Pancreas (tissue), 10 donors: ENCODE results near the gene CPLX1. TPM values are rescaled to one million over a fixed set of nuclear protein-coding genes. Genes with fewer than 3 reads are reported as not detected.
"Not testable (repeated sequence)": the region's sequence is repeated elsewhere in the genome, so short reads cannot be mapped to it uniquely, and the experiment has no call there.

Source experiments
- ATAC-seq, 4 donors: fragments of 200-7000 bp; cut with Tn5 transposase; one replicate each; pipeline versions ENCODE4 v1.8.0 to v1.9.1; 2020; ENCODE audit warnings: mild to moderate bottlenecking in 4 of 4, moderate library complexity in 4 of 4
- DNase-seq, 6 donors: peaks; one replicate each; pipeline ENCODE4 v3.0.0-alpha.2; 2020
- FAIRE-seq: peaks from 2 replicates; lab custom pipeline; 2012; peaks lifted over from hg19 to GRCh38; lab: Jason Lieb, UNC
- H3K27ac ChIP-seq, 4 donors: fragments of 200-600 bp; sonication (generic); 1 replicate in 3 of 4; 2 replicates in 1 of 4; pipeline versions ENCODE4 v1.5.0 to v1.8.0; 2020
- H3K27me3 ChIP-seq, 4 donors: fragments of 200-600 bp; one replicate each; pipeline ENCODE4 v1.8.0; 2021
- H3K36me3 ChIP-seq, 3 donors: fragments of 200-600 bp; sonication (generic) in 1 of 3; one replicate each; pipeline versions ENCODE4 v1.5.0 to v1.8.0; 2020 to 2021
- H3K4me1 ChIP-seq, 3 donors: fragments of 200-600 bp; one replicate each; pipeline ENCODE4 v1.8.0; 2021
- H3K4me3 ChIP-seq, 4 donors: fragments of 200-600 bp; sonication (generic) in 2 of 4; one replicate each; pipeline versions ENCODE4 v1.5.0 to v1.8.0; 2020 to 2021
- H3K9me3 ChIP-seq, 4 donors: fragments of 200-600 bp; one replicate each; pipeline ENCODE4 v1.8.0; 2021
- WGBS, 2 donors: extraction: QIAGEN DNeasy Blood & Tissue Kit; methylation state at CpG; one replicate each; pipeline ENCODE4 v1.1.7; 2013; 5-methylcytosine and 5-hydroxymethylcytosine counted together
- intact Hi-C, 3 donors: fragments of 100-400 bp; cut with DNase I; formaldehyde crosslinking; loops; one replicate each; pipeline versions ENCODE4 v1.11.1 to v1.14.2; 2022
- polyA plus RNA-seq, 2 donors: library from polyadenylated mRNA; stranded (reverse); fragments of 200-250 nt; gene quantifications; one replicate each; pipeline ENCODE4 v1.2.3, GENCODE V29; 2013
- total RNA-seq, 6 donors: library from RNA; stranded (reverse); fragmentation: NEBNext Ultra II Directional in 4 of 6; extraction: Animal tissue kit (Norgen Biotek cat#: 25700) in 4 of 6; gene quantifications; one replicate each; pipeline versions ENCODE4 v1.2.1 to v1.2.4, GENCODE V29; 2021 to 2023
- TF ChIP-seq, protein P1 (sequence below), 4 donors: fragments of 200-600 bp; sonication (generic) in 3 of 4; IDR thresholded peaks; one replicate each; pipeline versions ENCODE4 v1.5.0 to v1.8.0; 2021; ENCODE audit warnings: antibody characterized with exemption in 4 of 4
- donor health status: healthy with polysubstance abuse.
- donor health status: DM: no; HTN: no; CAD: no; lungs with moderate emphysema.
- donor health status: DM: no; HTN: no; CAD: no.
- donor health status: control.
- donor health status: control.
- donor health status: Bipolar disorder and iron deficiency.
- donor health status: DM: yes; HTN: yes; CAD: no.
- donor health status: DM: no; HTN: no; CAD: no.
- donor health status: DM: no; HTN: no; CAD: no.
- donor health status: DM: yes; HTN: yes; CAD: no.

CPLX1 gene
- total and polyA plus RNA-seq, 8 donors = 0.51 to 7.7 (median 1.4) TPM

DNA sequence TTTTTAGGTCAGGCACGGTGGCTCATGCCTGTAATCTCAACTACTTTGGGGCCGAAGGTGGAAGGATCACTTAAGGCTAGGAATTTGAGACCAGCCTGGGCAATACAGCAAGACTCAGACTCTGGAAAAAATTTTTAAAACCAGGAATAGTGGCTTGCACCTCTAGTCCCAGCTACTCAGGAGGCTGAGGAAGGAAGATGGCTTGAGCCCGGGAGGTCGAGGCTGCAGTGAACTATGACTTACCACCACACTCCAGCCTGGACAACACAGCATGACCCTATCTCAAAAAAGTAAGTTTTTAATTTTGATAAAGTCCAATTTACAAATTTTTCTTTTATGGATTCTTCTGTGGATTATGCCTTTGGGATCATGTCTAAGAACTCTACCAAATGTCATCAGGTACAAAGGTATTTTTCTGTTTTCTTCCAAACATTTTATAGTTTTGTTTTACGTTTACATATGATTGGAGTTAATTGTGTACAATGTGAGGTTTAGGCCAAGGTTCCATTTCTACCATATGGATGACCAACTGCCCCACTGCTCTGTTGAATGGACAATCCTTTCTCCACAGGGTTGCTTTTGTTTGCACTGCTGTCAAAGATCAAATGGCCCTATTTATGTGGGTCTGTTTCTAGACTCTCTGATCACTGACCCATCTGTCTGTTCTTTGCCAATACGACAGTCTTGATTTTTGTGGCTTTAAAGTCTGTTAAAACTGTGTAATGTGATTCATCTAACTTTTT, 48.2 kb downstream of the CPLX1 start:
- Histone ChIP-seq H3K36me3 (peaks cover 0 to 28% (median 18%) of the 10 kb centered on the region in 3 donors), H3K4me3 (no peak overlapping the region), H3K9me3 (no peaks in the 10 kb centered on the region), H3K27me3 (no peaks in the 10 kb centered on the region), H3K4me1 (peaks cover 11 to 15% (median 11%) of the 10 kb centered on the region in 3 donors), H3K27ac (no peak overlapping the region)
- intact Hi-C loops = no loop called here
- no peak for FAIRE-seq
- TF ChIP-seq, protein P1, sequence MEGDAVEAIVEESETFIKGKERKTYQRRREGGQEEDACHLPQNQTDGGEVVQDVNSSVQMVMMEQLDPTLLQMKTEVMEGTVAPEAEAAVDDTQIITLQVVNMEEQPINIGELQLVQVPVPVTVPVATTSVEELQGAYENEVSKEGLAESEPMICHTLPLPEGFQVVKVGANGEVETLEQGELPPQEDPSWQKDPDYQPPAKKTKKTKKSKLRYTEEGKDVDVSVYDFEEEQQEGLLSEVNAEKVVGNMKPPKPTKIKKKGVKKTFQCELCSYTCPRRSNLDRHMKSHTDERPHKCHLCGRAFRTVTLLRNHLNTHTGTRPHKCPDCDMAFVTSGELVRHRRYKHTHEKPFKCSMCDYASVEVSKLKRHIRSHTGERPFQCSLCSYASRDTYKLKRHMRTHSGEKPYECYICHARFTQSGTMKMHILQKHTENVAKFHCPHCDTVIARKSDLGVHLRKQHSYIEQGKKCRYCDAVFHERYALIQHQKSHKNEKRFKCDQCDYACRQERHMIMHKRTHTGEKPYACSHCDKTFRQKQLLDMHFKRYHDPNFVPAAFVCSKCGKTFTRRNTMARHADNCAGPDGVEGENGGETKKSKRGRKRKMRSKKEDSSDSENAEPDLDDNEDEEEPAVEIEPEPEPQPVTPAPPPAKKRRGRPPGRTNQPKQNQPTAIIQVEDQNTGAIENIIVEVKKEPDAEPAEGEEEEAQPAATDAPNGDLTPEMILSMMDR (IDR thresholded peaks at IDR 0.05) = no peak
- peak in 1 of 6 donors; percentile 1 for DNase-seq
- WGBS, 2 donors = 92 to 93% methylated on average over 6 of the region's 6 CpGs
- no peak for ATAC-seq

DNA sequence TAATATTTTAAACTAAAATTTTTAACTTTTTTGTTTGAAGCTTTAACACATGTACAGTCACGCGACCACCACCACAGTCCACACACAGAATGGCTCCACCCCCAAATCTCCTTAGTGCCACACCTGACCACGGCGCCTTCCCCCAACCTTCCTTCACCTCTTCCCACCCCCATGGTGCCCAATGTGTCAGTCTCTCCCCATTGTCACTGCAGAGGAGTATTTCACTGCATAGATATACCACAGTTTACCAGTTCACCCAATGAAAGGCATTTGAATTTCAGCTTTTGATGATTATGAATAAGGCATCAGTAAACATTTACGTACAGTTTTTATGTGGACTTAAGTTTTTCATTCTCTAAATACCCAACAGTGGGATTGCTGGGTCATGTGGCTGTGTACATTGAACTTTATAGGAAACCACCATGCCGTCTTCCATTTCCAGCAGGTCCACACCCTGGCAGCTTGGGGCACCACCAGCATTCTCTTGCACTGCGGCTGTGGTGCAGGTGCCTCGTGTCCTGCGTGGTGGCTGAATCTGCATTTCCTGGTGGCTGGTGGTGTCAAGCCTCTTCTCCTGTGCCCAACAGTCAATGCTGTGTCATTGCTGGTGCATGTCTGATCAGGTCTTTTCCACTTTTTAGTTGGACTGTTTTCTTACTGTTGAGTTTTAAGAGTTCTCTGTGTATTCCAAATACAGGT, 49.0 kb downstream of the CPLX1 start:
- DNase-seq (peak in 1 of 6 donors; percentile 12), ATAC-seq (no peak), FAIRE-seq (no peak)
- no peak overlapping the region for H3K4me3 ChIP-seq
- intact Hi-C loops = no loop called here
- H3K4me1 ChIP-seq = peaks cover 11 to 15% (median 11%) of the 10 kb centered on the region in 3 donors
- WGBS, 2 donors = 89 to 96% methylated on average over 9 of the region's 9 CpGs
- H3K9me3 ChIP-seq = no peaks in the 10 kb centered on the region
- TF ChIP-seq, protein P1 (IDR thresholded peaks at IDR 0.05) = no peak
- H3K27ac ChIP-seq = no peak overlapping the region
- peaks cover 0 to 28% (median 18%) of the 10 kb centered on the region in 3 donors for H3K36me3 ChIP-seq
- H3K27me3 ChIP-seq = no peaks in the 10 kb centered on the region

DNA sequence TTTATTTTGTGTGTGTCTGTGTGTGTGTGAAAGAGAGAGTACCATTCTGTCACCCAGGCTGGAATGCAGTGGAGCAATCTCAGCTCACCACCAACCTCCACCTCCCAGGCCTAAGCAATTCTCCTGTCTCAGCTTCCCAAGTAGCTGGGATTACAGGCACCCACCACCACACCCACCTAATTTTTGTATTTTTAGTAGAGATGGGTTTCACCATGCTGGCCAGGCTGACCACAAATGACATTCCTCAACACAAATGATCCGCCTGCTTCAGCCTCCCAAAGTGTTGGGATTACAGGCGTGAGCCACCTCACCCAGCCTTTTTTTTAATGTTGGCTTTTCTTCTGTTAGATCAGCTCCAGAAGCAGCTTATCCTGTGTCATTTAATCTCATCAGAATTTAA, 50.4 kb downstream of the CPLX1 start:
- H3K9me3 ChIP-seq, H3K27me3 ChIP-seq, FAIRE-seq, H3K4me3 ChIP-seq, H3K27ac ChIP-seq, intact Hi-C loops, ATAC-seq: not testable (repeated sequence)
- DNase-seq = peak in 1 of 6 donors; percentile 1
- H3K36me3 ChIP-seq = peaks cover 0 to 28% (median 20%) of the 10 kb centered on the region in 3 donors
- peaks cover 11 to 14% (median 11%) of the 10 kb centered on the region in 3 donors for H3K4me1 ChIP-seq
- WGBS, 2 donors = 94 to 98% methylated on average over 2 of the region's 2 CpGs

DNA sequence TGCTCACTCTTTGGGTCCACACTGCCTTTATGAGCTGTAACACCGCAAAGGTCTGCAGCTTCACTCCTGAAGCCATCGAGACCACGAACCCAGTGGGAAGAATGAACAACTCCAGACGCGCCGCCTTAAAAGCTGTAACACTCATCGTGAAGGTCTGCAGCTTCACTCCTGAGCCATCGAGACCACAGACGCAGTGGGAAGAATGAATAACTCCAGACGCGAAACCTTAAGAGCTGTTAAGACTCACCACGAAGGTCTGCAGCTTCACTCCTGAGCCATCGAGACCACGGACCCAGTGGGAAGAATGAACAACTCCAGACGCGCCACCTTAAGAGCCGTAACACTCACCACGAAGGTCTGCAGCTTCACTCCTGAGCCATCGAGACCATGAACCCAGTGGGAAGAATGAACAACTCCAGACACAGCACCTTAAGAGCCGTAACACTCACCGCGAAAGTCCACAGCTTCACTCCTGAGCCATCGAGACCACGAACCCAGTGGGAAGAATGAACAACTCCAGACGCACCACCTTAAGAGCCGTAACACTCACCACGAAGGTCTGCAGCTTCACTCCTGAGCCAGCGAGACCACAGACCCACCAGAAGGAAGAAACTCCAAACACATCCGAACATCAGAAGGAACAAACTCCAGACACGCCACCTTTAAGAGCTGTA, 51.4 kb downstream of the CPLX1 start:
- H3K27me3 ChIP-seq, H3K9me3 ChIP-seq, H3K4me3 ChIP-seq, ATAC-seq, FAIRE-seq, intact Hi-C loops, H3K27ac ChIP-seq: not testable (repeated sequence)
- H3K4me1 ChIP-seq = peaks cover 2 to 11% (median 5%) of the 10 kb centered on the region in 3 donors
- peak in 2 of 6 donors; percentile 7 to 14 for DNase-seq
- H3K36me3 ChIP-seq = peaks cover 0 to 34% (median 26%) of the 10 kb centered on the region in 3 donors
- 95 to 96% methylated on average over 30 of the region's 30 CpGs for WGBS, 2 donors

DNA sequence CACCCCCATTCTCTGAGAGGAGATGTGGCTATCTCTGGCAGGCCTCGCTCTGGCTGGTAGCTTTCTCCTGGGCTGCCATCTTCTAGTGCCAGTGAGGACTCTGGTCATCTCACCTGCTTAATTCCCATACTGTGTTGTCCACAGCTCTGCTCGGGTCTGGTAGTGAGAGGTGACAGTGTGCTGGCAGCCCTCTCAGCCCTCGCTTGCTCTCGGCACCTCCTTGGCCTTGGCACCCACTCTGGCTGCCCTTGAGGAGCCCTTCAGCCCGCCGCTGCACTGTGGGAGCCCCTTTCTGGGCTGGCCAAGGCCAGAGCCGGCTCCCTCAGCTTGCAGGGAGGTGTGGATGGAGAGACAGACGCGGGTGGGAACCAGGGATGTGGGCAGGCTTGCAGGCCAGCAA, 52.7 kb downstream of the CPLX1 start:
- Histone ChIP-seq H3K4me3 (no peak overlapping the region), H3K9me3 (peaks cover 0 to 4% (median 0%) of the 10 kb centered on the region in 4 donors), H3K4me1 (peaks cover 0 to 3% (median 2%) of the 10 kb centered on the region in 3 donors), H3K36me3 (peaks cover 0 to 36% (median 24%) of the 10 kb centered on the region in 3 donors), H3K27ac (no peak overlapping the region), H3K27me3 (no peaks in the 10 kb centered on the region)
- peak in 2 of 6 donors; percentile 15 to 43 for DNase-seq
- 26 to 46% methylated on average over 6 to 9 of the region's 9 CpGs for WGBS, 2 donors
- TF ChIP-seq, protein P1 (IDR thresholded peaks at IDR 0.05) = no peak
- ATAC-seq = peak in 2 of 4 donors; percentile 16 to 53
- intact Hi-C loops = no loop called here
- FAIRE-seq = no peak
